Measurements from ENCODE around the gene CXCL5. TPM values are rescaled to one million over a fixed set of nuclear protein-coding genes. Genes with fewer than 3 reads are reported as not detected.
"Not testable (repeated sequence)": the region's sequence is repeated elsewhere in the genome, so short reads cannot be mapped to it uniquely, and the experiment has no call there.

Gene CXCL5
- total RNA-seq, 1 experiment from 2014 or later = not detected

DNA sequence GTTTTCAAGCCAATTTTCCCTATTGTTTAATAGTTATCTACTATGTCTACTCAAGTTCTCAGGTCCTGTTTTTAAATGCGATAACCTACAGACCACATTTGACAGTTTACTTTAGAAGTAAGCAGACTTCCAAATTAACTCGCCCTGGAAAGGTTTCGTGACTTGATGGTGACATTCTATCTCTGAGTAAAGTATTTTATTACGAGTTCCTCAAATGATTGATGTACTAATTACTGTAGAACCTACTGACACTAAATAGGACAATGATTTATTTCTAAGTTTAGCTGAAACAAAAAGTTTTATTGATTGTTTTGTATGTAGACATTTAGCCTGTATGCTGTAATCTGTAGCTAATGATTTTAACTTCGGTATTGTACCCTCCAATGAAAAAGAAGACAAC, 8.5 kb downstream of the CXCL5 start:
- no peaks in the 10 kb centered on the region for H3K9me2 ChIP-seq (replicated peaks; ENCODE audit: insufficient read depth, low read length)
- H4K20me1 ChIP-seq (ENCODE audit: insufficient read depth, low read depth, low read length) = no peaks in the 10 kb centered on the region
- no peaks in the 10 kb centered on the region for H3K9me3 ChIP-seq (ENCODE audit: low read length)
- no peaks in the 10 kb centered on the region for H3K4me1 ChIP-seq (ENCODE audit: low read length)
- no peak overlapping the region for H3K4me3 ChIP-seq (ENCODE audit: low read length)
- no peaks in the 10 kb centered on the region for H3K36me3 ChIP-seq (ENCODE audit: insufficient read depth, low read length)
- DNase-seq = no peak
- H3K27ac ChIP-seq (ENCODE audit: low read length) = no peak overlapping the region
- no peaks in the 10 kb centered on the region for H3K27me3 ChIP-seq (ENCODE audit: low read length)
- no peaks in the 10 kb centered on the region for H3K79me2 ChIP-seq (ENCODE audit: low read length)
- no peak overlapping the region for H3K4me2 ChIP-seq (ENCODE audit: low read depth, low read length, poor library complexity, severe bottlenecking)
- H2AFZ ChIP-seq (ENCODE audit: low read length) = no peak overlapping the region
- H3K9ac ChIP-seq (ENCODE audit: low read length) = no peak overlapping the region

GRCh38 chr4:73989031-73989430, 9.4 kb downstream of the CXCL5 start:
- no peaks in the 10 kb centered on the region for H4K20me1 ChIP-seq (ENCODE audit: insufficient read depth, low read depth, low read length)
- no peaks in the 10 kb centered on the region for H3K27me3 ChIP-seq (ENCODE audit: low read length)
- no peak overlapping the region for H3K4me2 ChIP-seq (ENCODE audit: low read depth, low read length, poor library complexity, severe bottlenecking)
- H3K79me2 ChIP-seq (ENCODE audit: low read length) = no peaks in the 10 kb centered on the region
- no peaks in the 10 kb centered on the region for H3K4me1 ChIP-seq (ENCODE audit: low read length)
- no peaks in the 10 kb centered on the region for H3K9me3 ChIP-seq (ENCODE audit: low read length)
- no peak overlapping the region for H3K27ac ChIP-seq (ENCODE audit: low read length)
- H3K4me3 ChIP-seq (ENCODE audit: low read length) = no peak overlapping the region
- no peak overlapping the region for H3K9ac ChIP-seq (ENCODE audit: low read length)
- H3K36me3 ChIP-seq (ENCODE audit: insufficient read depth, low read length) = no peaks in the 10 kb centered on the region
- H3K9me2 ChIP-seq (replicated peaks; ENCODE audit: insufficient read depth, low read length) = no peaks in the 10 kb centered on the region
- DNase-seq = no peak
- no peak overlapping the region for H2AFZ ChIP-seq (ENCODE audit: low read length)

- H3K9me2 ChIP-seq (replicated peaks; ENCODE audit: insufficient read depth, low read length) = no peaks in the 10 kb centered on the region
- no peak within 1 kb of the TSS for H2AFZ ChIP-seq (ENCODE audit: low read length)
- H3K4me3 ChIP-seq (ENCODE audit: low read length) = no peak within 1 kb of the TSS
- H3K27ac ChIP-seq (ENCODE audit: low read length) = no peak within 1 kb of the TSS
- DNase-seq = no peak
- no peaks in the 10 kb centered on the region for H3K36me3 ChIP-seq (ENCODE audit: insufficient read depth, low read length)
- no peaks in the 10 kb centered on the region for H3K27me3 ChIP-seq (ENCODE audit: low read length)
- no peak within 1 kb of the TSS for H3K4me2 ChIP-seq (ENCODE audit: low read depth, low read length, poor library complexity, severe bottlenecking)
- no peaks in the 10 kb centered on the region for H3K4me1 ChIP-seq (ENCODE audit: low read length)
- no peaks in the 10 kb centered on the region for H4K20me1 ChIP-seq (ENCODE audit: insufficient read depth, low read depth, low read length)
- H3K79me2 ChIP-seq (ENCODE audit: low read length) = no peaks in the 10 kb centered on the region
- no peak within 1 kb of the TSS for H3K9ac ChIP-seq (ENCODE audit: low read length)
- H3K9me3 ChIP-seq (ENCODE audit: low read length) = no peaks in the 10 kb centered on the region
These were observed 10.4 kb downstream of the CXCL5 start, which contains the start of gene PPBP for GRCh38 chr4:73988061-73988460. Gene PPBP (minus strand): TSS chr4:73988190. CDS start chr4:73988103, 87 bp downstream.

- H3K4me2 ChIP-seq (ENCODE audit: low read depth, low read length, poor library complexity, severe bottlenecking) = no peak overlapping the region
- H3K4me3 ChIP-seq (ENCODE audit: low read length) = no peak overlapping the region
- no peaks in the 10 kb centered on the region for H3K9me2 ChIP-seq (replicated peaks; ENCODE audit: insufficient read depth, low read length)
- H3K27me3 ChIP-seq (ENCODE audit: low read length) = no peaks in the 10 kb centered on the region
- no peaks in the 10 kb centered on the region for H3K9me3 ChIP-seq (ENCODE audit: low read length)
- DNase-seq = no peak
- H2AFZ ChIP-seq (ENCODE audit: low read length) = no peak overlapping the region
- no peak overlapping the region for H3K27ac ChIP-seq (ENCODE audit: low read length)
- H3K9ac ChIP-seq (ENCODE audit: low read length) = no peak overlapping the region
- H4K20me1 ChIP-seq (ENCODE audit: insufficient read depth, low read depth, low read length) = no peaks in the 10 kb centered on the region
- H3K79me2 ChIP-seq (ENCODE audit: low read length) = no peaks in the 10 kb centered on the region
- no peaks in the 10 kb centered on the region for H3K36me3 ChIP-seq (ENCODE audit: insufficient read depth, low read length)
- no peaks in the 10 kb centered on the region for H3K4me1 ChIP-seq (ENCODE audit: low read length)
These were observed 13.0 kb downstream of the CXCL5 start for GRCh38 chr4:73985528-73985852.

DNA sequence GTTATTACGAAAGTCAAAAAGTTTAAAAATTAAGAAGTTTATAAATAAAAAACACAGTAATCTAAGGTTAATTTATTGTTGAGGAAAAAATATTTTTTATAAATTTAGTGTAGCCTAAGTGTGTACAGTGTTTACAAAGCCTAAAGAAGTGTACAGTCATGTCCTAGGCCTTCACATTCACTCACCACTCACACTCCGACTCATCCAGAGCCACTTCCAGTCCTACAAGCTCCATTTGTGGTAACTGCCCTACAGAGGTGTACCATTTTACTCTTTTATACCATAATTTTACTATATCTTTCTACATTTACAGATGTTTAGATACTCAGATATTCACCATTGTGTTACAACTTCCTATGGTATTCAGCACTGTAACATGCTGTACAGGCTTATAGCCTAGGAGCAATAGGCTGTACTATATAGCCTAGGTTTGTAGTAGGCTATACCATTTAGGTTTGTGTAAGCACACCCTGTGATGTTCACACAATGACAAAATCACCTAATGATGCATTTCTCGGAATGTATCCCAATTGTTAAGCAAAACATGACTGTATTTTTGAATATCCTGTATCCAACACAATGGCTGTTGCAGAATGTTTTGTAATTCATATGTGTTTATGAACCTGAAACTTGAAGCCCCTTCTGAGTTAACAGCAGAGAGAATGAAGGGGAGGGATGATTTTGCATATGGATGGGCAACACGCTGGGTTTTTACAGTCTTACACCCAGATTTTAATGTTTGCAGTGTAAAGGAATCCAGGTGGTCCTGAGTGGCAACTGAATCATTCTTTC, 13.5 kb downstream of the CXCL5 start:
- H2AFZ ChIP-seq (ENCODE audit: low read length) = no peak overlapping the region
- no peaks in the 10 kb centered on the region for H4K20me1 ChIP-seq (ENCODE audit: insufficient read depth, low read depth, low read length)
- no peaks in the 10 kb centered on the region for H3K9me2 ChIP-seq (replicated peaks; ENCODE audit: insufficient read depth, low read length)
- no peak overlapping the region for H3K4me2 ChIP-seq (ENCODE audit: low read depth, low read length, poor library complexity, severe bottlenecking)
- no peaks in the 10 kb centered on the region for H3K36me3 ChIP-seq (ENCODE audit: insufficient read depth, low read length)
- no peaks in the 10 kb centered on the region for H3K79me2 ChIP-seq (ENCODE audit: low read length)
- H3K9ac ChIP-seq (ENCODE audit: low read length) = no peak overlapping the region
- no peak overlapping the region for H3K27ac ChIP-seq (ENCODE audit: low read length)
- H3K4me3 ChIP-seq (ENCODE audit: low read length) = no peak overlapping the region
- no peaks in the 10 kb centered on the region for H3K9me3 ChIP-seq (ENCODE audit: low read length)
- no peaks in the 10 kb centered on the region for H3K4me1 ChIP-seq (ENCODE audit: low read length)
- H3K27me3 ChIP-seq (ENCODE audit: low read length) = no peaks in the 10 kb centered on the region
- DNase-seq = no peak

GRCh38 chr4:73981175-73981574, 17.3 kb downstream of the CXCL5 start:
- not testable (repeated sequence) for H3K9me2 ChIP-seq (replicated peaks; ENCODE audit: insufficient read depth, low read length); H3K36me3 ChIP-seq (ENCODE audit: insufficient read depth, low read length); H3K4me2 ChIP-seq (ENCODE audit: low read depth, low read length, poor library complexity, severe bottlenecking); H3K27ac ChIP-seq (ENCODE audit: low read length); H2AFZ ChIP-seq (ENCODE audit: low read length); H3K4me3 ChIP-seq (ENCODE audit: low read length); H3K79me2 ChIP-seq (ENCODE audit: low read length); H3K4me1 ChIP-seq (ENCODE audit: low read length); DNase-seq; H4K20me1 ChIP-seq (ENCODE audit: insufficient read depth, low read depth, low read length); H3K9me3 ChIP-seq (ENCODE audit: low read length); H3K9ac ChIP-seq (ENCODE audit: low read length); H3K27me3 ChIP-seq (ENCODE audit: low read length)

DNA sequence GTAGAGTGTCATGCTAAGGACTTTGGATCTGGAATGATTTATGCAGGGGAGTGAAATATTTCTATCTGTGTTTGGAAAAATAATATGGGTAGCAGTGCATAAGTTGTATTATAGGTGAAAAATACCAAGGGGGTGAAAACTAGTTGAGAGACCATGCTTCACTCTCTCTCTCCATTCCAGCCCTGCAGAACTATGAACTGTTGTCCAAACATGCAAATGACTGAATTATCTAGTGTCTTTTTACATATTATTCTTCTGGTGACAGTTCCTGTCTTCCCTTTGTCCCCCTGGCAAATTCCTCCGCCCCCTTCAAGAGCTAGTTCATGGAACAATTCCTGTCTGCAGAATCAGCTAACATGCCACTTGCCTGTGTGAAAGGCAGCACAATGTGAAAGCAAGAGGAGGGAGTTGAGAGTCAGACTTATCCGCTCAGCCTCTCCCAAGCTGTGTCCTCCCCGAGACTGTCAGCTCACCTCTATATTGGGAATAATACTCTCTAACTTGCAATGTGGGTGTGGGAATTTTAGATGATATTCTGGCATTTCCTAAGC, 19.0 kb downstream of the CXCL5 start:
- Histone ChIP-seq H3K9me3 (ENCODE audit: low read length) (no peaks in the 10 kb centered on the region), H3K4me3 (ENCODE audit: low read length) (no peak overlapping the region)

GRCh38 chr4:73978886-73979285, 19.6 kb downstream of the CXCL5 start:
- no peak overlapping the region for H3K9ac ChIP-seq (ENCODE audit: low read length)
- H3K4me2 ChIP-seq (ENCODE audit: low read depth, low read length, poor library complexity, severe bottlenecking) = no peak overlapping the region
- no peak overlapping the region for H3K27ac ChIP-seq (ENCODE audit: low read length)
- no peaks in the 10 kb centered on the region for H3K36me3 ChIP-seq (ENCODE audit: insufficient read depth, low read length)
- no peaks in the 10 kb centered on the region for H3K9me3 ChIP-seq (ENCODE audit: low read length)
- no peaks in the 10 kb centered on the region for H3K9me2 ChIP-seq (replicated peaks; ENCODE audit: insufficient read depth, low read length)
- no peak overlapping the region for H2AFZ ChIP-seq (ENCODE audit: low read length)
- no peaks in the 10 kb centered on the region for H3K27me3 ChIP-seq (ENCODE audit: low read length)
- H3K4me3 ChIP-seq (ENCODE audit: low read length) = no peak overlapping the region
- no peaks in the 10 kb centered on the region for H3K79me2 ChIP-seq (ENCODE audit: low read length)
- H4K20me1 ChIP-seq (ENCODE audit: insufficient read depth, low read depth, low read length) = no peaks in the 10 kb centered on the region
- no peak for DNase-seq
- H3K4me1 ChIP-seq (ENCODE audit: low read length) = no peaks in the 10 kb centered on the region

More for the DNA sequence above, 19.0 kb downstream of the CXCL5 start:
- Histone ChIP-seq H3K4me2 (ENCODE audit: low read depth, low read length, poor library complexity, severe bottlenecking) (no peak overlapping the region), H3K27me3 (ENCODE audit: low read length) (no peaks in the 10 kb centered on the region), H2AFZ (ENCODE audit: low read length) (no peak overlapping the region), H3K9ac (ENCODE audit: low read length) (no peak overlapping the region), H3K27ac (ENCODE audit: low read length) (no peak overlapping the region), H3K9me2 (replicated peaks; ENCODE audit: insufficient read depth, low read length) (no peaks in the 10 kb centered on the region), H3K79me2 (ENCODE audit: low read length) (no peaks in the 10 kb centered on the region), H4K20me1 (ENCODE audit: insufficient read depth, low read depth, low read length) (no peaks in the 10 kb centered on the region), H3K36me3 (ENCODE audit: insufficient read depth, low read length) (no peaks in the 10 kb centered on the region), H3K4me1 (ENCODE audit: low read length) (no peaks in the 10 kb centered on the region)
- DNase-seq = no peak

Measured in Karpas-422 (cell line).